ENCODE measurements around the gene CLIP3. TPM values are rescaled to one million over a fixed set of nuclear protein-coding genes. Genes with fewer than 3 reads are reported as not detected.

CLIP3 gene, protein sequence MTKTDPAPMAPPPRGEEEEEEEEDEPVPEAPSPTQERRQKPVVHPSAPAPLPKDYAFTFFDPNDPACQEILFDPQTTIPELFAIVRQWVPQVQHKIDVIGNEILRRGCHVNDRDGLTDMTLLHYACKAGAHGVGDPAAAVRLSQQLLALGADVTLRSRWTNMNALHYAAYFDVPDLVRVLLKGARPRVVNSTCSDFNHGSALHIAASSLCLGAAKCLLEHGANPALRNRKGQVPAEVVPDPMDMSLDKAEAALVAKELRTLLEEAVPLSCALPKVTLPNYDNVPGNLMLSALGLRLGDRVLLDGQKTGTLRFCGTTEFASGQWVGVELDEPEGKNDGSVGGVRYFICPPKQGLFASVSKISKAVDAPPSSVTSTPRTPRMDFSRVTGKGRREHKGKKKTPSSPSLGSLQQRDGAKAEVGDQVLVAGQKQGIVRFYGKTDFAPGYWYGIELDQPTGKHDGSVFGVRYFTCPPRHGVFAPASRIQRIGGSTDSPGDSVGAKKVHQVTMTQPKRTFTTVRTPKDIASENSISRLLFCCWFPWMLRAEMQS
- total RNA-seq, result 16.2 and 17.9 TPM in 2 replicates
- long read RNA-seq, partial matches to known transcripts, result 0 of 1 reads
- long read RNA-seq, other reads (novel, unspliced or antisense), result 1 of 1 reads

DNA sequence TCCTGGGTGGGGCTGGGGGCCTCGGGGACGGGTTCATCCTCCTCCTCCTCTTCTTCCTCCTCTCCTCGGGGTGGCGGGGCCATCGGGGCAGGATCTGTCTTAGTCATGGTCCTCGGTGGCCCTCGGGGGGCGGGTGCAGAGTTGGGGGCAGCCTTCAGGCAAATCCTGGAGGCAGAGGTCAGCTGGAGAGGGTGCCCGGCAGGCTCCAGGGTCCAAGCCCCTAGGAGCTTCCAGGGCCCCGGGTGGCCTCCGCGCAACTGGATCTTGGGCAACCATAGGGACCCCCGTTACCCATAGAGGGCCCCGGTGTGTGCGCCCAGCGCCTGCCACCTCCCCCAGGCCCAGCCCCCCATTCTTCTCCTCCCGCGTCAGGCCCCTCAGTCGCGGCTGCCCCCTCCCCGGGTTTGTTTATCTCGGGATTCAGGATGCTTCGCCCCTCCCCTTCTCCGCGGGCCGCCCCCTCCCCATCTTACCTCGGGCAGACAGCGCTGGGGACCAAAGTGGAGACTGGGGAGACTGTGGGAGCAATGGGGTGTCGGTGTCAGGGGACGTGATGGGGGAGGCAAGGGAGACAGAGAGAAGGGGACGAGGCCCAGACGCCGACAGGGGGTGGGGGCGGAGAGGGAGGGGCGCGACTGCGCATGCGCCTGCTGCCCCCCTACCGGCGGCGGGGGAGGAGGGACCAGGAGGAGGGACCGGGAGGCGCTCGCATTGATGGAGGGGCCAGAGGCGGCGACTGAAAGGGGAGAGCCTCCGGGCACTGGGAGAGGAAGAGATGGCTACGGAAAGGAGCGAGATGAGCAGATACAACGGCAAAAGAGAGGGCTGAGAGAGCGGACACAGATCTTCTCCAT lies at the start of gene CLIP3:
CLIP3 (minus strand) TSS at position 623 of the 854 bp plus-strand sequence; CDS start at position 107, 516 bp downstream.
- no peaks in the 10 kb centered on the region for H3K9me3 Mint-ChIP-seq (ENCODE audit: low read depth)
- peaks cover 5% of the 10 kb centered on the region for H3K36me3 Mint-ChIP-seq (ENCODE audit: insufficient read depth)
- no peak for TF ChIP-seq CTCF (IDR thresholded peaks at IDR 0.05; ENCODE audit: unreplicated experiment)
- peaks cover 5% of the 10 kb centered on the region for H3K4me1 Mint-ChIP-seq (ENCODE audit: low read depth)
- peak within 1 kb of the TSS; percentile 73 for H3K4me3 Mint-ChIP-seq (ENCODE audit: low read depth)
- peak; percentile 40 for DNase-seq (ENCODE audit: low spot score, unreplicated experiment)
- no peak within 1 kb of the TSS for H3K27ac Mint-ChIP-seq
- H3K27me3 Mint-ChIP-seq, result no peaks in the 10 kb centered on the region

DNA sequence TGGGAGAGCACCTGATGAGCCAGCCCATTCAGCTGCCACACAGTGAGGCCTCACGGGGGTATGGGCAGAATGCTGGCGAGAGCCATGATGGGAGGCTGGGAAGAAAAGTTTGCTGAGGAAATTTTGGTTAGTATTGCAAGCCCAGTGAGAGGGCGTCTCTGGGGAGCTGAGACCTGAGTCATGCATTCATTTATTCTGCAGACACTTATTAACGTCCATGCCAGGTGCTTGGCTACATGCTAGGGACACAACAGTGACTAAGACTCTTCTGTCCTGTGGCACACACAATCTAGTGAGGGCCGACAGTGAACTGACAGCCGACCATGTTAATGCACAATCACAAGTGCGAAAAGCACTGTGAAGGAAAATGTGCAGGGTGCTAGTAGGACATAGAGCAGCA lies 49.2 kb upstream of the CLIP3 start:
- H3K4me1 Mint-ChIP-seq (ENCODE audit: low read depth), result no peaks in the 10 kb centered on the region
- peaks cover 4% of the 10 kb centered on the region for H3K36me3 Mint-ChIP-seq (ENCODE audit: insufficient read depth)
- H3K4me3 Mint-ChIP-seq (ENCODE audit: low read depth), result no peak overlapping the region
- TF ChIP-seq CTCF (IDR thresholded peaks at IDR 0.05; ENCODE audit: unreplicated experiment), result no peak
- H3K27ac Mint-ChIP-seq, result no peak overlapping the region
- DNase-seq (ENCODE audit: low spot score, unreplicated experiment), result no peak
- no peaks in the 10 kb centered on the region for H3K9me3 Mint-ChIP-seq (ENCODE audit: low read depth)
- no peaks in the 10 kb centered on the region for H3K27me3 Mint-ChIP-seq

DNA sequence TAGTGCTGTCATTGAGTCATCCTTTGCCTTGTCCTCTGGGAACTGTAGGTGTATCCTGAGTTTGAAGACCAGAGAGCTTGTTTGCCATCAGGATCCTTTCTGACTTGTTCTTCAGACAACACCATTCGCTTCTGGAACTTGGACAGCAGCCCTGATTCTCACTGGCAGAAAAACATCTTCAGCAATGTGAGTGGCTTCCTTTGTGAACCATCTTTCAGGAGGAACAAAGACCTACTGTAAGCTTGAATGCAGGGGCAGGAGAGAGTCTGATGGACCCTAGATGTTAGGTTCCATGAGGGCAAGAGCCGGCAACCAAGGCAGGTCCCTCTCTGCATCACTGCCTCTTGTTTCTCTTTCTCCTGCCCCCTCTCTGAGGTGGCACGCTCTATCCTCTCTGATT lies 48.7 kb upstream of the CLIP3 start:
- H3K27me3 Mint-ChIP-seq, result no peaks in the 10 kb centered on the region
- H3K4me1 Mint-ChIP-seq (ENCODE audit: low read depth), result no peaks in the 10 kb centered on the region
- TF ChIP-seq CTCF (IDR thresholded peaks at IDR 0.05; ENCODE audit: unreplicated experiment), result no peak
- H3K9me3 Mint-ChIP-seq (ENCODE audit: low read depth), result no peaks in the 10 kb centered on the region
- H3K36me3 Mint-ChIP-seq (ENCODE audit: insufficient read depth), result peaks cover 4% of the 10 kb centered on the region
- DNase-seq (ENCODE audit: low spot score, unreplicated experiment), result no peak
- H3K27ac Mint-ChIP-seq, result peak overlapping the region; percentile 56
- no peak overlapping the region for H3K4me3 Mint-ChIP-seq (ENCODE audit: low read depth)

DNA sequence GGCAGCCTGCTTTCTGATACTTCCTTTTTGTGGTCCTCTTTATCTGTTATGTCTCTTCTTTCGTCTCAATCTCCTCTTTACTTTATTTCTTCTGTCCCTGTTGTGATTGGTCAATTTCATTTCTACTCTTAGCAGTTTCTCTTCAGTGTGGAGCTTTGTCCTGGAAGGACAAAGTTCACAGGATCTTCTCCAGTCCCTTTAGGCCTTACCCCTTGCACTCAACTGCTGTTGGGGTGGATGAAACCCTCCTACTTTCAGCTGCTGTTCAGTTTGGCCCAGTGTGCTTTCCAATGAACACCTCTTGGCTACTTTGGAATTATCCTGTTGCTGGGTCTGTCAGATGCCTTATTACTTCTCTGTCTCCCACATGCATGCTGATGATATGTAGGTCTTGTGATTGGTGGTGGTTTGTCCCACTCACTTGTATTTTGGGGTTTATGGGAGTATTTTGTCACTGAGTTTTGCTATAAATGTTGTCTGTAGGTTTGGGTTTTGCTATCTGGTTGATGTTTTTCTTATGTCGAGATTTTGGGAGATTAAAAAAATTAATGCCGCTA lies 46.8 kb upstream of the CLIP3 start:
- H3K4me1 Mint-ChIP-seq (ENCODE audit: low read depth), result no peaks in the 10 kb centered on the region
- H3K27ac Mint-ChIP-seq, result no peak overlapping the region
- no peak for DNase-seq (ENCODE audit: low spot score, unreplicated experiment)
- H3K9me3 Mint-ChIP-seq (ENCODE audit: low read depth), result no peaks in the 10 kb centered on the region
- no peak overlapping the region for H3K4me3 Mint-ChIP-seq (ENCODE audit: low read depth)
- TF ChIP-seq CTCF (IDR thresholded peaks at IDR 0.05; ENCODE audit: unreplicated experiment), result no peak
- peaks cover 5% of the 10 kb centered on the region for H3K36me3 Mint-ChIP-seq (ENCODE audit: insufficient read depth)
- H3K27me3 Mint-ChIP-seq, result no peaks in the 10 kb centered on the region

Data from progenitor cell of endocrine pancreas (in vitro differentiated cells).